ENCODE data around the gene GRB2.
"Not testable (repeated sequence)": the region's sequence is repeated elsewhere in the genome, so short reads cannot be mapped to it uniquely, and the experiment has no call there.

The GRB2 gene

DNA sequence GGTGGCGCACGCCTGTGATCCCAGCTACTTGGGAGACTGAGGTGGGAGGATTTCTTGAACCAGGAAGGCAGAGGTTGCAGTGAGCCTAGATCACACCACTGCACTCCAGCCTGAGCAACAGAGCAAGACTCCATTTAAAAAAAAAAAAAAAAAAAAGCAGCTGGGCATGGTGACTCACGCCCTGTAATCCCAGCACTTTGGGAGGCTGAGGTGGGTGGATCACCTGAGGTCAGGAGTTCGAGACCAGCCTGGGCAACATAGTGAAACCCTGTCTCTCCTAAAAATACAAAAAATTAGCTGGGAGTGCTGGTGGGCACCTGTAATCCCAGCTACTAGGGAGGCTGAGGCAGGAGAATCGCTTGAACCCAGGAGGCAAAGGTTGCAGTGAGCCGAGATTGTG lies 40.4 kb upstream of the GRB2 start:
- POLR2A ChIA-PET; DNase-seq (ENCODE audit: extremely low spot score): not testable (repeated sequence)
- CTCF ChIA-PET, result interaction anchor here (0.7 kb wide), 1 partner anchor 19 kb away, joined by 5 read pairs; no protein-coding TSS in a partner anchor
- TF ChIP-seq ZNF384 (IDR thresholded peaks at IDR 0.05), result peak; percentile 27; the same call in 1 of the 2 replicates

DNA sequence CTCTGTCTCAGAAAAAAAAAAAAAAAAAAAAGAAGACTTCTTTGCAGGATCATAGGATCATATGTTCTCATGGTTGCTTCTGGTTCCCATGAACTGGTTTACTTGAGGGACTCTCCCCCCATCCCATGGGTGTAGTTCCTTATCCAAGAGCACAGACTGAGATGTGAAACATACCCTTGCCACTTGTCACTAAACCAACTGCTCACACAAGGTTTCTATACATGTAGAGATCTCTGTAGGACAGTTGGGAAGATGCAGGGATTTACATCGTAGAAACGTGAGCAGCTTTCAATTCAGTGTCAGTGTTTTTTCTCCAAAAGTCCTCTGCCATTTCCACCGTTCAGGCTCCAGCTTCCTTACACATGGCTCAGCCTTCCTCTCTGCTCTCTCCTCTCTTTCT lies 39.8 kb upstream of the GRB2 start:
- ChIA-PET POLR2A (no interaction called here), CTCF (no interaction called here)
- no peak for DNase-seq (ENCODE audit: extremely low spot score)
- TF ChIP-seq HDGF (IDR thresholded peaks at IDR 0.05; ENCODE audit: borderline replicate concordance) (no peak), NFRKB (IDR thresholded peaks at IDR 0.05) (no peak), BHLHE40 (IDR thresholded peaks at IDR 0.05; ENCODE audit: borderline replicate concordance) (no peak), FOXM1 (IDR thresholded peaks at IDR 0.05; ENCODE audit: borderline replicate concordance) (no peak), ELF4 (IDR thresholded peaks at IDR 0.05) (no peak), ZNF384 (IDR thresholded peaks at IDR 0.05) (no peak), SP1 (IDR thresholded peaks at IDR 0.05) (no peak), FOXA1 (IDR thresholded peaks at IDR 0.05) (no peak), FOXK2 (IDR thresholded peaks at IDR 0.05) (no peak), PKNOX1 (IDR thresholded peaks at IDR 0.05) (no peak), SUZ12 (IDR thresholded peaks at IDR 0.05) (no peak)

- TF ChIP-seq PKNOX1 (IDR thresholded peaks at IDR 0.05) (no peak), SP1 (IDR thresholded peaks at IDR 0.05) (no peak), ZNF384 (IDR thresholded peaks at IDR 0.05) (no peak), ELF4 (IDR thresholded peaks at IDR 0.05) (no peak), BHLHE40 (IDR thresholded peaks at IDR 0.05; ENCODE audit: borderline replicate concordance) (no peak), NFRKB (IDR thresholded peaks at IDR 0.05) (no peak), FOXA1 (IDR thresholded peaks at IDR 0.05) (no peak)
- ChIA-PET POLR2A (interaction anchor here (0.6 to 1.5 kb wide), 4 partner anchors 14 to 172 kb away, joined by 3 to 10 read pairs (median 3); partner anchors contain the start of genes MIF4GD, SLC25A19 and TMEM94), CTCF (interaction anchor here (0.6 kb wide), 1 partner anchor 120 kb away, joined by 3 read pairs; no protein-coding TSS in a partner anchor)
- DNase-seq (ENCODE audit: extremely low spot score), result no peak
Measured at GRCh38 chr17:75442168-75443103, 37.0 kb upstream of the GRB2 start.

DNA sequence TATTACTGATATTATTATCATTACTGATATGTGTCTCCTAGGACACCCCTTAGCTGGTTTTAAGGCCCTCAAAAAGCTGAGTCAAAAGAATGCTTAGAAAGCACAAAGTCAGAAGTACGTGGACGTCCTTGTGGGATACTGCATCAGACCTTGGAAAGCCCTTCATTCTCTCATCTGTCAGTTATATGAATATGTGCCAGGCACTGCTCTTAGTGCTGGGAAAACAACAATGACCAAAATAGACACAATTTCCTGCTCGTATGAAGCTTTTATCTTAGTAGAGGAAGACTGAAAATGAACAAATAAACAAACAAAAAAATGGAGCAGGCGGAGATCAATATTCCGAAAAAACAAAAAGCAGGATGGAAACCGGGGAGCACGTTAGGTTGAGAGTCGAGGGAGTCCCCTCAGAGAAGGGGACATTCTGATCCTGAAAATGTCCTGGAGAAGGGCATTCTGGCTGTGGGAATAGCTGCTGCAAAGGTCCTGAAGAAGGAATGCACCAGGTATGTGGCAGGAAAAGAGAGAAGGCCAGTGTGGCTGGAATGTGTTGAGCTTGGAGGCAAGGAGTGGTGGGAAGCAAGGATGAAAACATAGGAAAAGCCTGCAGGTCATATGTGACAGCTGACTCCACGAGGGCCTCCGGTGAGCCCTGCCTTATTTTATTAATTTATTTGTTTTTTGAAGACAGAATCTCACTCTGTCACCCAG lies 35.4 kb upstream of the GRB2 start:
- no peak for DNase-seq (ENCODE audit: extremely low spot score)
- TF ChIP-seq BHLHE40 (IDR thresholded peaks at IDR 0.05; ENCODE audit: borderline replicate concordance) (no peak), CTBP1 (IDR thresholded peaks at IDR 0.05; ENCODE audit: borderline replicate concordance) (no peak), ZNF384 (IDR thresholded peaks at IDR 0.05) (no peak), PKNOX1 (IDR thresholded peaks at IDR 0.05) (no peak), SUZ12 (IDR thresholded peaks at IDR 0.05) (no peak)
- ChIA-PET CTCF (no interaction called here), POLR2A (interaction anchor here (1.2 to 2.6 kb wide), 2 partner anchors 12 to 16 kb away, joined by 3 to 15 read pairs; partner anchors contain the start of gene TMEM94)

DNA sequence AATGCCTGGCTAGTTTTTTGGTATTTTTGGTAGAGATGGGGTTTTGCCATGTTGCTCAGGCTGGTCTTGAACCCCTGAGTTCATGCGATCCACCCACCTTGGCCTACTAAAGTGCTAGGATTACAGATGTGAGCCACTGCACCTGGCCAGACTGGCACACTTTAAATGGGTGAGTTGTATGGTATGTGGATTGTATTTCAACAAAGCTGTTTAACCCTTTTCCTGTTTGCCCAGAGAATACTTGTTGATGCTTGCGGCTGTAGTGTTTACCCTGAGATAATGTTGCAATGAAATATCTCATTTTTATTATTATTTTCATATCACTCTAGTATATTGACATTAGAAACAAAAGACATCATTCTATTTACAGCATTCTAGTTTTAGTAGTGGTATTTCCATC lies 33.8 kb upstream of the GRB2 start:
- ChIA-PET CTCF (no interaction called here), POLR2A (interaction anchor here (2.6 kb wide), 1 partner anchor 17 kb away, joined by 15 read pairs; the partner anchor contains the start of gene TMEM94)
- no peak for TF ChIP-seq FOXK2 (IDR thresholded peaks at IDR 0.05)
- TF ChIP-seq FOXA1 (IDR thresholded peaks at IDR 0.05), result no peak
- TF ChIP-seq ZNF384 (IDR thresholded peaks at IDR 0.05), result no peak

GRCh38 chr17:75437404-75437803 lies 31.9 kb upstream of the GRB2 start:
- POLR2A ChIA-PET; DNase-seq (ENCODE audit: extremely low spot score); CTCF ChIA-PET: not testable (repeated sequence)

More for the DNA sequence above, 33.8 kb upstream of the GRB2 start:
- DNase-seq (ENCODE audit: extremely low spot score), result no peak

DNA sequence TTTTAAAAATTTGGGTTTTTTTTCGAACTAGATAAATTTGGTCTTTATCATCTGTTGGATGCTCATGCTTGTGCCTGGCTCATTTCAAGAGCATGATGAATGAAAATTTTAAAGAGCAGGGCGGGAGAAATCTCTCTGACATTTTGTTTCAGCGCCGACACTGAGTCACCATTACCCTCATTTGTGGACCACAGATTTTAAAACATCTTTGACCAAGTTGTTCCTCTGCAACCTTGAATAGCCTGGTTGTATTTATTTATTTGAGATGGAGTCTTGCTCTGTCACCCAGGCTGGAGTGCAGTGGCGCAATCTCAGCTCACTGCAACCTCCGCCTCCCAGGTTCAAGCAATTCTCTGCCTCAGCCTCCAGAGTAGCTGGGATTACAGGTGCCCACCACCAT lies 29.0 kb upstream of the GRB2 start:
- DNase-seq (ENCODE audit: extremely low spot score); CTCF ChIA-PET: not testable (repeated sequence)
- POLR2A ChIA-PET, result interaction anchor here (0.7 to 1.3 kb wide), 2 partner anchors 22 to 82 kb away, joined by 3 to 5 read pairs; partner anchors contain the start of genes TMEM94 and TSEN54
